ENCODE results near the gene CCDC197. TPM values are rescaled to one million over a fixed set of nuclear protein-coding genes. Genes with fewer than 3 reads are reported as not detected.

Gene CCDC197
- total RNA-seq, 2 donors from 2014 or later: not detected

GRCh38 chr14:94052662-94053061 is 55.6 kb downstream of the CCDC197 start:
- intact Hi-C loops (cut with DNase I): no loop called here
- no peak overlapping the region for H3K27ac ChIP-seq
- peaks cover 15% of the 10 kb centered on the region for H3K4me1 ChIP-seq
- ATAC-seq (no peak), DNase-seq (no peak)
- no peak overlapping the region for H3K4me3 ChIP-seq
- H3K36me3 ChIP-seq (replicated peaks in 1 of 2; ENCODE audit: insufficient read depth in 1 of 2, low read depth in 2 of 2): peaks cover 7 to 43% of the 10 kb centered on the region in 2 donors
- WGBS, 2 donors: 87 to 93% methylated on average over 4 of the region's 4 CpGs
- no peaks in the 10 kb centered on the region for H3K27me3 ChIP-seq
- H3K9me3 ChIP-seq: no peaks in the 10 kb centered on the region
- TF ChIP-seq POLR2A (IDR thresholded peaks at IDR 0.05) (no peak), CTCF (IDR thresholded peaks at IDR 0.05) (no peak)

- ATAC-seq: no peak
- WGBS, 2 donors: 100% methylated on average over 1 of the region's 1 CpG
Observed at GRCh38 chr14:94054401-94054800, 57.3 kb downstream of the CCDC197 start.

GRCh38 chr14:94054936-94055335 is 57.8 kb downstream of the CCDC197 start:
- H3K36me3 ChIP-seq (replicated peaks in 1 of 2; ENCODE audit: insufficient read depth in 1 of 2, low read depth in 2 of 2): peaks cover 6 to 24% of the 10 kb centered on the region in 2 donors
- intact Hi-C loops (cut with DNase I): no loop called here
- no peak for ATAC-seq
- peak in 1 of 4 donors; percentile 5 for DNase-seq
- TF ChIP-seq POLR2A (IDR thresholded peaks at IDR 0.05): no peak
- no peak for TF ChIP-seq CTCF (IDR thresholded peaks at IDR 0.05)
- peaks cover 38% of the 10 kb centered on the region for H3K4me1 ChIP-seq
- no peak overlapping the region for H3K4me3 ChIP-seq
- H3K27ac ChIP-seq: no peak overlapping the region
- no peaks in the 10 kb centered on the region for H3K27me3 ChIP-seq
- 82 to 94% methylated on average over 7 of the region's 7 CpGs for WGBS, 2 donors
- no peaks in the 10 kb centered on the region for H3K9me3 ChIP-seq

More at GRCh38 chr14:94054401-94054800, 57.3 kb downstream of the CCDC197 start:
- Histone ChIP-seq H3K36me3 (replicated peaks in 1 of 2; ENCODE audit: insufficient read depth in 1 of 2, low read depth in 2 of 2) (peaks cover 7 to 29% of the 10 kb centered on the region in 2 donors), H3K4me1 (peaks cover 33% of the 10 kb centered on the region), H3K4me3 (no peak overlapping the region), H3K27me3 (no peaks in the 10 kb centered on the region), H3K9me3 (no peaks in the 10 kb centered on the region), H3K27ac (no peak overlapping the region)
- no peak for TF ChIP-seq CTCF (IDR thresholded peaks at IDR 0.05)
- TF ChIP-seq POLR2A (IDR thresholded peaks at IDR 0.05): no peak
- intact Hi-C loops (cut with DNase I): no loop called here
- no peak for DNase-seq

GRCh38 chr14:94056579-94057308 is 59.6 kb downstream of the CCDC197 start:
- ATAC-seq (no peak), DNase-seq (peak in 1 of 4 donors; percentile 9)
- no peak overlapping the region for H3K4me3 ChIP-seq
- intact Hi-C loops (cut with DNase I): no loop called here
- no peak for TF ChIP-seq CTCF (IDR thresholded peaks at IDR 0.05)
- TF ChIP-seq POLR2A (IDR thresholded peaks at IDR 0.05): no peak
- 79 to 83% methylated on average over 6 of the region's 6 CpGs for WGBS, 2 donors
- peak overlapping the region; percentile 2 to 70 (median 40) for H3K27ac ChIP-seq
- H3K9me3 ChIP-seq: no peaks in the 10 kb centered on the region
- H3K4me1 ChIP-seq: peaks cover 48% of the 10 kb centered on the region
- H3K27me3 ChIP-seq: no peaks in the 10 kb centered on the region
- peaks cover 4 to 30% of the 10 kb centered on the region in 2 donors for H3K36me3 ChIP-seq (replicated peaks in 1 of 2; ENCODE audit: insufficient read depth in 1 of 2, low read depth in 2 of 2)

All from body of pancreas (tissue), 4 donors.